Liver (tissue), 9 donors: Measurements from ENCODE around the gene CCDC97. TPM values are rescaled to one million over a fixed set of nuclear protein-coding genes. Genes with fewer than 3 reads are reported as not detected.

Source experiments
- DNase-seq: peaks from one replicate; pipeline ENCODE4 v3.0.0-alpha.2; 2017; ENCODE audit warnings: low spot score
- H3K27ac ChIP-seq, 2 donors: one replicate each; pipeline ENCODE4 v1.7.0; 2013; ENCODE audit warnings: inconsistent platforms in 2 of 2, low read length in 2 of 2, control low read depth in 1 of 2, low read depth in 1 of 2, mild to moderate bottlenecking in 1 of 2
- H3K27me3 ChIP-seq, 4 donors: one replicate each; pipeline versions ENCODE4 v1.6.1 to v1.7.0; 2013; ENCODE audit warnings: low read length in 3 of 4, inconsistent platforms in 1 of 4, mild to moderate bottlenecking in 1 of 4, moderate library complexity in 1 of 4; ENCODE audit not compliant: control insufficient read depth in 4 of 4, insufficient read depth in 4 of 4
- H3K36me3 ChIP-seq, 4 donors: one replicate each; pipeline versions ENCODE4 v1.6.1 to v1.7.0; 2013; ENCODE audit warnings: low read length in 3 of 4, mild to moderate bottlenecking in 3 of 4, low read depth in 1 of 4, moderate library complexity in 1 of 4; ENCODE audit not compliant: control insufficient read depth in 4 of 4, insufficient read depth in 3 of 4
- H3K4me1 ChIP-seq, 4 donors: one replicate each; pipeline versions ENCODE4 v1.6.1 to v1.7.0; 2013; ENCODE audit warnings: low read length in 3 of 4, mild to moderate bottlenecking in 3 of 4, moderate library complexity in 1 of 4; ENCODE audit not compliant: control insufficient read depth in 4 of 4, insufficient read depth in 4 of 4
- H3K4me3 ChIP-seq, 3 donors: one replicate each; pipeline versions ENCODE4 v1.6.1 to v1.7.0; 2013; ENCODE audit warnings: low read length in 3 of 3, control low read depth in 1 of 3, low read depth in 1 of 3, mild to moderate bottlenecking in 1 of 3
- H3K9ac ChIP-seq, 2 donors: one replicate each; pipeline ENCODE4 v1.7.0; 2013; ENCODE audit warnings: low read length in 2 of 2, mild to moderate bottlenecking in 2 of 2, moderate library complexity in 2 of 2, control low read depth in 1 of 2, low read depth in 1 of 2
- H3K9me3 ChIP-seq, 4 donors: one replicate each; pipeline versions ENCODE4 v1.6.1 to v1.7.0; 2013; ENCODE audit warnings: low read length in 3 of 4; ENCODE audit not compliant: control insufficient read depth in 4 of 4
- HNF4G ChIP-seq: IDR thresholded peaks from 2 replicates; pipeline ENCODE4 v1.6.1; 2016; ENCODE audit warnings: antibody characterized with exemption
- JUND ChIP-seq, 2 donors: IDR thresholded peaks; 2 replicates each; pipeline ENCODE4 v1.6.1; 2016; ENCODE audit warnings: antibody characterized with exemption in 2 of 2
- NR2F2 ChIP-seq: IDR thresholded peaks from 2 replicates; pipeline ENCODE4 v1.6.1; 2016; ENCODE audit warnings: antibody characterized with exemption
- RAD21 ChIP-seq, 2 donors: IDR thresholded peaks; 2 replicates each; pipeline ENCODE4 v1.6.1; 2016; ENCODE audit warnings: antibody characterized with exemption in 2 of 2, mild to moderate bottlenecking in 2 of 2
- SP1 ChIP-seq: IDR thresholded peaks from 2 replicates; pipeline ENCODE4 v1.6.1; 2018; ENCODE audit warnings: antibody characterized with exemption, mild to moderate bottlenecking
- YY1 ChIP-seq: IDR thresholded peaks from 2 replicates; pipeline ENCODE4 v1.6.1; 2016; ENCODE audit warnings: antibody characterized with exemption, mild to moderate bottlenecking
- WGBS: extraction: QIAGEN DNeasy Blood & Tissue Kit; methylation state at CpG from one replicate; pipeline ENCODE4 v1.1.7; 2013; 5-methylcytosine and 5-hydroxymethylcytosine counted together
- polyA plus RNA-seq, 2 donors: library from polyadenylated mRNA; stranded (reverse) in 1 of 2; unstranded in 1 of 2; fragments of 200-250 nt in 1 of 2; fragments of >200 nt in 1 of 2; fragmentation: Nextera tagmentation in 1 of 2; extraction: Ambion mirVana in 1 of 2; gene quantifications; one replicate each; pipeline versions ENCODE4 v1.2.1 to v1.2.3, GENCODE V29; 2013 to 2015
- total RNA-seq, 2 donors: library from RNA; depleted of rRNA; stranded (reverse); fragments of >200 nt; gene quantifications; one replicate each; pipeline ENCODE4 v1.2.3, GENCODE V29; 2014
- TF ChIP-seq, protein P1 (sequence below): IDR thresholded peaks from 2 replicates; pipeline ENCODE4 v1.6.1; 2016; ENCODE audit warnings: antibody characterized with exemption
- TF ChIP-seq, protein P2 (sequence below): IDR thresholded peaks from 2 replicates; pipeline ENCODE4 v1.6.1; 2016; ENCODE audit warnings: antibody characterized with exemption, mild to moderate bottlenecking
- TF ChIP-seq, protein P3 (sequence below): fragments of 150-350 bp; IDR thresholded peaks from 2 replicates; pipeline ENCODE4 v1.5.1; 2017; ENCODE audit warnings: improper control_type of control experiment, low read depth, low read length; ENCODE audit not compliant: missing input control
- donor health status: healthy.
- donor health status: healthy.
- donor health status: healthy.
- donor health status: healthy.
- donor health status: healthy.

The CCDC97 gene
- total and polyA plus RNA-seq, 4 donors: 3.8 to 5.7 (median 5.3) TPM

DNA sequence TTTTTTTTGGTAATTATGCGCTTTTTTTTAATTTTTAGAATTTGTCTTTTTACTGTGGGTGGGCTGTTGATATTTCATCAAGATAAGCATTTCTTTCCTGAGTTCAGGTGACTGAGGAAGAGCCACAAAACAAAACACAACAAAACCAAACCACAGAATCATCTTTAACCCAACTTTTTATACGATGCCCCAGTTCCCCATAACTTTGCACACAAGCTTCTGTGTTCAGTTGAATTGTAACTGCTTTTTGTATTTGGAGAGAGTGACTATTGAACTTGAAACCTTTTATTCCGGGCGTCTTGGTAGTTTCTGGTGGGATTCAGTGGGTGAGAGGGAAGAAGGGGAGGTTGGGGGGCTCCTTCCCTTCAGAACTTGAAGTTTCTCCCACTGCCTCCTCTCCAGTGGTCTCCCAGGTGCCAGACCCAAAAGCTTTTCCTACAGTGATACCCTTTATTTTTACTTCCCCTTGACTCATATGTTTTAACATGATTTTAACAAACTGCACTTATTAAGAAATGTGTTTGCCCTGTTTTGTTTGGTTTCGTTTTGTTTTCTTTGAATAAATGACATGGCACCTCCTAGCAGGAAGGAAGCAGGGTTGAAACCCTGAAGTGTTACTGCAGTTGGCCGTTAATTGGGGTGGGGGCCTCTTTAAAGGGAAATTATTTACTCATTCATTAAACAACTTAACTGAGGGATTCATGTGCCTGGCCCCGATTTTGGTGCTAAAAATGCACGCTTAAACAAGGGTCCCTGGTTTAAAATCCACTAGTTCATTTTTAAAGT is 2.7 kb upstream of the CCDC97 start:
- H3K9me3 ChIP-seq: no peaks in the 10 kb centered on the region
- H3K36me3 ChIP-seq: peaks cover 20 to 47% (median 31%) of the 10 kb centered on the region in 4 donors
- no peak overlapping the region for H3K4me3 ChIP-seq
- H3K27ac ChIP-seq: peak overlapping the region; percentile 63 to 86
- no peaks in the 10 kb centered on the region for H3K27me3 ChIP-seq
- peak overlapping the region in 1 of 2 donors; percentile 10 for H3K9ac ChIP-seq
- DNase-seq: no peak
- 71% methylated on average over 8 of the region's 8 CpGs for WGBS
- no peak for TF ChIP-seq SP1
- TF ChIP-seq NR2F2: no peak
- TF ChIP-seq, protein P1, sequence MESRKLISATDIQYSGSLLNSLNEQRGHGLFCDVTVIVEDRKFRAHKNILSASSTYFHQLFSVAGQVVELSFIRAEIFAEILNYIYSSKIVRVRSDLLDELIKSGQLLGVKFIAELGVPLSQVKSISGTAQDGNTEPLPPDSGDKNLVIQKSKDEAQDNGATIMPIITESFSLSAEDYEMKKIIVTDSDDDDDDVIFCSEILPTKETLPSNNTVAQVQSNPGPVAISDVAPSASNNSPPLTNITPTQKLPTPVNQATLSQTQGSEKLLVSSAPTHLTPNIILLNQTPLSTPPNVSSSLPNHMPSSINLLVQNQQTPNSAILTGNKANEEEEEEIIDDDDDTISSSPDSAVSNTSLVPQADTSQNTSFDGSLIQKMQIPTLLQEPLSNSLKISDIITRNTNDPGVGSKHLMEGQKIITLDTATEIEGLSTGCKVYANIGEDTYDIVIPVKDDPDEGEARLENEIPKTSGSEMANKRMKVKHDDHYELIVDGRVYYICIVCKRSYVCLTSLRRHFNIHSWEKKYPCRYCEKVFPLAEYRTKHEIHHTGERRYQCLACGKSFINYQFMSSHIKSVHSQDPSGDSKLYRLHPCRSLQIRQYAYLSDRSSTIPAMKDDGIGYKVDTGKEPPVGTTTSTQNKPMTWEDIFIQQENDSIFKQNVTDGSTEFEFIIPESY: no peak
- TF ChIP-seq, protein P2, sequence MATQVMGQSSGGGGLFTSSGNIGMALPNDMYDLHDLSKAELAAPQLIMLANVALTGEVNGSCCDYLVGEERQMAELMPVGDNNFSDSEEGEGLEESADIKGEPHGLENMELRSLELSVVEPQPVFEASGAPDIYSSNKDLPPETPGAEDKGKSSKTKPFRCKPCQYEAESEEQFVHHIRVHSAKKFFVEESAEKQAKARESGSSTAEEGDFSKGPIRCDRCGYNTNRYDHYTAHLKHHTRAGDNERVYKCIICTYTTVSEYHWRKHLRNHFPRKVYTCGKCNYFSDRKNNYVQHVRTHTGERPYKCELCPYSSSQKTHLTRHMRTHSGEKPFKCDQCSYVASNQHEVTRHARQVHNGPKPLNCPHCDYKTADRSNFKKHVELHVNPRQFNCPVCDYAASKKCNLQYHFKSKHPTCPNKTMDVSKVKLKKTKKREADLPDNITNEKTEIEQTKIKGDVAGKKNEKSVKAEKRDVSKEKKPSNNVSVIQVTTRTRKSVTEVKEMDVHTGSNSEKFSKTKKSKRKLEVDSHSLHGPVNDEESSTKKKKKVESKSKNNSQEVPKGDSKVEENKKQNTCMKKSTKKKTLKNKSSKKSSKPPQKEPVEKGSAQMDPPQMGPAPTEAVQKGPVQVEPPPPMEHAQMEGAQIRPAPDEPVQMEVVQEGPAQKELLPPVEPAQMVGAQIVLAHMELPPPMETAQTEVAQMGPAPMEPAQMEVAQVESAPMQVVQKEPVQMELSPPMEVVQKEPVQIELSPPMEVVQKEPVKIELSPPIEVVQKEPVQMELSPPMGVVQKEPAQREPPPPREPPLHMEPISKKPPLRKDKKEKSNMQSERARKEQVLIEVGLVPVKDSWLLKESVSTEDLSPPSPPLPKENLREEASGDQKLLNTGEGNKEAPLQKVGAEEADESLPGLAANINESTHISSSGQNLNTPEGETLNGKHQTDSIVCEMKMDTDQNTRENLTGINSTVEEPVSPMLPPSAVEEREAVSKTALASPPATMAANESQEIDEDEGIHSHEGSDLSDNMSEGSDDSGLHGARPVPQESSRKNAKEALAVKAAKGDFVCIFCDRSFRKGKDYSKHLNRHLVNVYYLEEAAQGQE: no peak
- no peak for TF ChIP-seq YY1
- H3K4me1 ChIP-seq: peaks cover 0 to 35% (median 25%) of the 10 kb centered on the region in 4 donors

DNA sequence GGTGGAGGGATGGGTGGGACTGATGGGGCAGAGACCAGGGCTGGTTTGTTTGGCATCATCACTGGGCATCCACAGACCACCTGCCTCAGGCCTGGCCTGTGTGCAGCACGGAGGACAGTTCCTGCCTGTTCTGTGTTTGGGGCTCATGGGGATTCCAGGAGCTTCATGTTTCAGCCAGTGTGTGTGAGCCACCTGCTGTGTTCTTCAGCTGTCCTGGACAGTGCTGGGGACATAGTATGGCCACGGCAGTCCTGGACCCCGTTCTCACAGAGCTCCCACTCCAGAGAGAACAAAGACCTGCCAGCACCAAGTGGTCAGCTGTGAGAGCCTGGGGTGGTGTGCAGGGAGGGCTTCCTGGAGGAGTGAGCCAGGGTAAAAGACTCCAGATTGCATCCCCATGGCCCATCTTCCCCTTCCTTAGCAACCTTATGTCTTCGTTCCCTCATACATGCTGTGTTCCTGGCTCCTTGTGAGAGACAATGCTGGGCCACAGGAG is 2.0 kb upstream of the CCDC97 start:
- Histone ChIP-seq H3K36me3 (peaks cover 14 to 40% (median 28%) of the 10 kb centered on the region in 4 donors), H3K9me3 (no peaks in the 10 kb centered on the region), H3K4me3 (no peak overlapping the region), H3K4me1 (peaks cover 0 to 35% (median 25%) of the 10 kb centered on the region in 4 donors), H3K9ac (peak overlapping the region; percentile 15 to 38), H3K27me3 (no peaks in the 10 kb centered on the region), H3K27ac (peak overlapping the region; percentile 63 to 86)
- 58% methylated on average over 4 of the region's 4 CpGs for WGBS
- no peak for DNase-seq
- TF ChIP-seq HNF4G (no peak), JUND (IDR thresholded peaks at IDR 0.05) (no peak), RAD21 (IDR thresholded peaks at IDR 0.05) (no peak)
- TF ChIP-seq, protein P1: no peak
- TF ChIP-seq, protein P3, sequence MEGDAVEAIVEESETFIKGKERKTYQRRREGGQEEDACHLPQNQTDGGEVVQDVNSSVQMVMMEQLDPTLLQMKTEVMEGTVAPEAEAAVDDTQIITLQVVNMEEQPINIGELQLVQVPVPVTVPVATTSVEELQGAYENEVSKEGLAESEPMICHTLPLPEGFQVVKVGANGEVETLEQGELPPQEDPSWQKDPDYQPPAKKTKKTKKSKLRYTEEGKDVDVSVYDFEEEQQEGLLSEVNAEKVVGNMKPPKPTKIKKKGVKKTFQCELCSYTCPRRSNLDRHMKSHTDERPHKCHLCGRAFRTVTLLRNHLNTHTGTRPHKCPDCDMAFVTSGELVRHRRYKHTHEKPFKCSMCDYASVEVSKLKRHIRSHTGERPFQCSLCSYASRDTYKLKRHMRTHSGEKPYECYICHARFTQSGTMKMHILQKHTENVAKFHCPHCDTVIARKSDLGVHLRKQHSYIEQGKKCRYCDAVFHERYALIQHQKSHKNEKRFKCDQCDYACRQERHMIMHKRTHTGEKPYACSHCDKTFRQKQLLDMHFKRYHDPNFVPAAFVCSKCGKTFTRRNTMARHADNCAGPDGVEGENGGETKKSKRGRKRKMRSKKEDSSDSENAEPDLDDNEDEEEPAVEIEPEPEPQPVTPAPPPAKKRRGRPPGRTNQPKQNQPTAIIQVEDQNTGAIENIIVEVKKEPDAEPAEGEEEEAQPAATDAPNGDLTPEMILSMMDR: no peak
- TF ChIP-seq, protein P2: no peak
